Cortex of kidney (tissue), 1 donor: ENCODE measurements around the gene GPR146.

ENCODE experiments used
- DNase-seq: peaks from one replicate; lab custom pipeline; 2025; lab: John Stamatoyannopoulos, UW

Gene GPR146

DNA sequence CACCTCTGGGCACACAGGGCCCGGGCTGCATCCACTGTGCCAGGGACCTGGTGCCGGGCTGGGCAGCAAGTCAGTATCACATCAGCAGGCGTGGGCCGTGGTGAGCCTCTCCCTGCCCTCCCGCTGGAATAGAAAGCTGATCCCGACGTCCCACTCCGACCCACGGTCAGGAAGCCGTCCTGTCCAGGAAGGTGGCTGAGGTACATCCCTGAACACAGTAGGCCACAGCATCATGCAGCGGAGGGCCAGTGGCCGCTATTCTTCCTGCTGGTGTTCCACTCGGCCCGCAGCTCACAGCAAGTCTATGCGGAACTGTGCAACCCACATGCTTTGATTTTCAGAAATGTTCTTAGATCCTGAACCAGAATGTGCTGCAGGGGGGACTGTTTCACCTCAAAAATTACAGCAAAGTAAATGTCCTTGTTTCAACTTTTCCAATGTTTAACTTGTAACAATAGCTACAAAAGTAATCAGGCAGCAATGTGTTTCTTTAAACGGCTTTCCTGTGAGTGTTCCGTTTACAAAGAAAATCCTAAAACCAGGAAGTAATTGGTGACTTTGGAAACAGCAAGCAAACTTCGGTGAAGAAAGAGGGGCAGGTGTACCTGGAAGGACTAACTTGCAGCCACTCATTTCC lies 676 bp upstream of the GPR146 start:
- DNase-seq: no peak

DNA sequence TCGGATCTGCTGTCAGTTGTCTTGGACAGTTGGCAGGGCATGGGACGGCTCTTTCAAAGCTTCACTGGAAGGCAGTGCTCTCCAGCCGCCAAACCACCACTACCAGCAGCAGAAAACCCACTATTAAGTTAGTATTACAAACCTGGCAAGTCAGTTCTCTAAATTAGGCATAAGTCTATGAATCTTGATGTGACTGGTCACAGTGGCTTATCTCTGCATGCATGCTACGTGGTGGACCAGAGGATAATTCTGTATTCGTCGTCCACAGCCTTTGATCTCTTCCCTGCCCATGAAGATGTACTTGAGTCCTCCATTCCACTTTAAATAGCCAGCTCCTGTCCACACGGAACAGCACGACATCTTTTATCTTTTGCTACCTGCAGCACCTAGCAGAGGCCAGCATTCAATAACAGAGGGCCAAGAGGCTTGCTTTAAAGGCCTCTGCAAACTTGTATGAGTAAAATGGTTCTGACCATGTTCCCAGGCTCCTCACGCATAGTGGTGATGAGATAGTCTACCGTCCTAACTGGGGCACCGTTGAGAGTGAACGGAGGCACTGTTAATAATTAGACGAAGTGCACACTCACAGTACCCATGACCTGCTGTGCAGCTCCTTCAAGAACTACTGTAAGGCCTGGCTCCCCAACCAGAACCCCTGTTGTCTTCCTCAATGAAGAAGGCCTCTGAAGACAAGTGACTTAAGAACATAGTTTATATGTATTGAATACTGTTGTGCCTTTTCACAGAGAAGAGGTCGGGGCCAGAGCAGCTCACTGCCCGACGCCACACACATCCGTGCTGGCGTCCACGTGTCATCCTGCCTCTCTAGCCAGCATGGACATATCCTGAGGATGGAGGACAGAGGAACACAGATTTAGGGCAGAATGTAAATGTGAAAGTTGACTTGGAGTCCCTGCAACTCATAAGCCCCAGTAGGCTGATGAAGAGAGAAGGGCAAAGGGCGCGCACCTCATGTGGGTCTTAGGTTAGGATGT lies 1.0 kb downstream of the GPR146 start:
- no peak for DNase-seq

DNA sequence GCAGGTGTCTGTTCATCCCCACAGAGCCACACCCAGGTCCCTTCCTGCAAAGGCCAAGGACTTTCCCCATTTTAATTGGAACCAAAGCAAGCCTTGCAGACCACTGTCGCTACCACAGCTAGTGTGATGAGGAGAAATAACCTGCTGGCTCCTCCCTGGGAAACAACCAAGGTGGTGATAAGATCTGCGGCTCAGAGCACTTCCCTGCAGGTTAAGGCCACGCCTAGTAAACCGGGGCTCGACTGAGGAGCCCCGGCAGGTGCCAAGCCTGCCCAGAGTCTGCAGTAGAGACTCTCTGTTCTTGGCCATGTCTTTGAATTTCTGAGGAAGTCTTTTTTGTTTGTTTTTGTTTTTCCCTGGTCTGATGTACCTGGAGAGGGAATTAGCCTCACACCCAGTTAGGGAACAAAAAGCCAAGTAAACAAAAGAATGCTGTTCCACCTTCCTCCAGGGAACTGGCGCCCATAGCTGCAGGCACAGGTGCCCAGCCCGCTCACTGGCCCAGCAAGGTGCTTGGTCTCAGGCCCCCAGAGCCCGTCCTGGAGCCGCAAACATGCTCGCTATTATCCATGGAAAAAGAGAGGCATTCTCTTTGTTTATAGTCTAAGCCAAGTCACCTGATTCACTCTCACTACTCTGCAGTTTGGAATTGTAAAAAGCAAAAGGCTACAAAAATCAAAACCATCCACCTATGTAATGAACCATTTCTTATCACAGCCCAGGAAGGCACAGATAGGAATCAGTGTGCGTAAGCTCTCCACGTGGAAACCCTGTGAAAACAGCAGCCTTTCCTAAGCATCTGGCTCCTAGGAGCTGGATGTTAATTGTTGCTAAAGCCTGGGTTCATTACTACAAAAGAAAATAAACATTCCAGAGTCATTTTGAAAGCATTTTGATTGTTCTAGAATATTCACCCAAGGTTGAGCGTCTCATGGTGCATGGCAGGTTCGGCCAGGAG lies 2.7 kb downstream of the GPR146 start:
- no peak for DNase-seq

DNA sequence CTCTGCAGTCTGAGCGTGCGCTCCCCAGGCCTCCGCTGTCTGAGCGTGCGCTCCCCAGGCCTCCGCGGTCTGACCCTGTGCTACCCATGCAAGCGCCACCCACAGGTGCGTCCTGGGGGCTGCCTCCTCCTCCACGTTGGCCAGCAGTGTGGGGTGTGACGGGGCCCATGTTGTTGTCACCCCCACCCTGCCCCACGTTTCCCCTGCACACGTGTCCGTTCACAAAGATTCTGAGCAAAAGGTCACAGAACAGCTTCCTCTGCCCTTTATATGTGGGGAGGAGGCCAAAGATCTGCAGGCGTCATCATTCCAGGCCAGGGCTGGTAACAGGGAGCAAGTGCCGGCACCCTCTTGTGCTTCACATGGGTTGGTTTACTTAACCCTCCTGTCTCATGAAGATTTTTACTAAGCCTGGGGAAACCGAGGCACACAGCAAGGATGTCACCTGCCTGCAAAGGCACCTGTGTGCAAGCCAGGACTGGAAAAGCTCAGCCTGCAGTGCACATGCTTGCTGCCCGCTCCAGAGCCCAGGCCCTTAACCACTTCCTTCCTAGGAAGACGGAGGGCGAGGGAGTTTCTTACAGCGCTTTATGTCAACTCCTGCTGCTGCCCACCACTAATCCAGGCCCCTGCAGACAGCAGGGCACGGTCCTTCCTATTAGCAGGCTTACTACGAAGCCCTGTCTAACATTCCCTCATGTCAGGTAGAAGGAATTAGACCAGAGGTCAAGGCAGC lies 4.8 kb downstream of the GPR146 start:
- no peak for DNase-seq

DNA sequence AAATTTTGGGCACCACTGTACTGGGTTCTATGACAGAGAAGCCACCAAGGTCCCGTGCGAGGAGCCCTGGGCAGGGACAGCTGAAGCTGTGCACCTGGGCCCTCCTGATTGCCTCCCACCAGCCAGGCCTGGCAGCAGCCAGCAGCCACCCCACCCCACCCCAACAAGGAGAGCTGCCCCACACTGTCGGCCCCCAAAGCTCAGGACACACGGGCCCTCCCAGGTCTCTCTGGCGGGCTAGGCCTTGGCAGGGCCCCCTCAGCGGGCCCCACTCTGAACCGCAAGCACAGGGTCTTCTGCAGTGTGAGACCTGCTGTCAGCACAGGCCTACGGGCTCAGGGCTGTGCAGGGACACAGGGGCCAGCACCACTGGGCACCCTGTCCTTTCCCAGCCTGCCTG lies 5.5 kb downstream of the GPR146 start:
- DNase-seq: no peak

DNA sequence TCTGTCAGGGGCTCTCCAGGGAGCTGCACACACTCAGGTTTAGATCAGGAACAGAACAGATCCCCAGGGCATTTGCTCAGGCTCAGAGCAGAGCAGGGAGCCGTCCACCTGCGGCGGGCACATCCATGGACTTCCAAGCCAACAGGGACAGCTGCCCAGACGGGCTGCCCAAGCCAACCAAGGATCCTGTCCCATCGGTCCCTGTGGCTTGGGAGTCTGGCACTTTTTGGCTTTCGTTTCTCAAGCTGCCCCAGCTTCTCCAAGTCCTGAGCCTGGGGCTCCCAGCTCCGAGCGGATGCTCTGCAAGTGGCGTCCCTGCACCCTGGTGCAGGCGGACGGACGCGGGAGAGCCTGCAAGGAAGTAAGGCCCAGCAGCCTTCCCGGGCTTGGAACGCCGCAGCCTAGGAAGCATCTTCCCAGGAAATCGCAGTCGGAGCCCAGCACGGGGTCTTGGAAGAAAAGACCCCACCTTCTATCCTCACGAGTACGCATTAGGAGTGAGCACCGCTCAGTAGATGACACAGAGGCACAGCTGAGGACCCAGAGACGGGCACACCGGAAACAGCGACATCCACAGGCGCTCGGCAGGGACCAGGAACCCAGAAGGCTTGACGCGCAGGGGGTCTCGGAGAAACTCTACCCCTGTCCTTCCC lies 6.0 kb downstream of the GPR146 start:
- DNase-seq: no peak

DNA sequence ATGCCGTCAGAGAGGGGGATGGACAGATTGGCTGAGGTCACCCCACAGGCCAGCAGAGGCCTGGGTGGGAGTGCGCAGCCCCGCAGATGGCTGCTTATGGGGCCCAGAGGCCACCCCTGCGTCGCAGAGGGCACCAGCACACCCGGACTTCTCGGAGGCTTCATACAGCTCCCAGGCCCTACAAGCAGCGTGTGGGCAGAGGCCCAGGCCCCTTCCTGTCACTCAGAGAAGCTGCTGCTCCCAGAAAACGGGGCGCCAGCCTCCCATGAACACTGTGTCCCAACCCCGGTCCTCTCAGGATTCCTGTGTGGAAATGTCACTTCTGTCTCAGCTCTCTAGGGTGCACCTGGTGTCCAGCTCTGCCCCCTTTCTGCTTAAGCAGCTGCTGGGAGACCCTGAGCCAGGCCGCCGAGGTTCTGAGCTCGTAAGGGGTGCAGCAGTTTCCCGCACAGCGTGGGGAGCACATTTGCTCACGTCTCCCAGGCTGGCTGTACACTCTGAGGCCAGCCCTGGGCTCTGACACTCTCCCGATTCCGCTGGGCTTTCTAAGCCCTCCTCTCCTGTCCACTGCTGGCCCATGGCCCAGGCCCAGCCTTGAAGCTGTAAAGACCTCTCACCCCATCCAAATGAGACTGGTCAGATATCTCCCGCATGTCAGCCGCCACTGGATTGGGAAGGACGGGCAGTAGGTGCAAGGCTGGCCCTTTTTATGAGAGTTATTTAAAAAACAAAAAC lies 6.8 kb downstream of the GPR146 start:
- DNase-seq: no peak

DNA sequence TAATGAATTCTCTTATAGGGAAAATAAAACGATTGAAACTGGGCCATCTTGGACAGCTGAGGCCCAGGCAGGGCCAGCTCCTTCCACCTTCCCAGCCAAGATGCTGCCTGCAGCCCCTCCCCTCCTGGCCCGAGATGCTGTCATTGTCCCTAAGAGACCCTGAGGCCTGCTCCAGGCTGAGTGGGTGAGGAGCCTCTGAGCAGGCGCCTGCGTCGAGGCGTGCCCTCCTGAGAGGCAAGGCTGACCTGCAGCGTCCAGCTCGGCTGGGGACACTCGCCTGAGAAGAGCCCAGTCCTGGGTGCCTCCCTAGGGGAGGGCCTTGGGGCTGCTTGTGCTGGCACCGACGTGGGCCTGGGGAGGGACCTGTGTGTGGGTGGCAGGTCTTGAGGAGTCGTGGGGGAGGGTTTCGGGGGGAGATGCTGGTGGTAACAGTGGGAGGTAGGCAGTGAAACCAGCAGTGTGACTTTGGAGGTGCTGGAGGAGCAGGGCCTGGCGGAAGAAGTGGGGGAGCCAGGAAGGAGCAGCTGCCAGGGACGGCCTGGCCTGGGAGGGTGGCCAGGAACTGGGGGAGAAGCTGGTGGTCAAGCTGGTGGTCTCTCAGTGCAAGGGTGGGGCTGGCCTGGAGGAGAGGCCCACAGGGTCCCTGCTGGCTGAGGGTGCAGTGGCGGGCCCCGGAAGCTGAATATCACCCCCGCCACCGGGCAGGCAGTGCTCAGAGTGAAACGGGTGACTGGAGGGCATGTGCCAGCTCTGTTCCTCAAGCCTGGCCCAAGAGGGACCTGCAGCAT lies 7.9 kb downstream of the GPR146 start:
- DNase-seq: no peak

DNA sequence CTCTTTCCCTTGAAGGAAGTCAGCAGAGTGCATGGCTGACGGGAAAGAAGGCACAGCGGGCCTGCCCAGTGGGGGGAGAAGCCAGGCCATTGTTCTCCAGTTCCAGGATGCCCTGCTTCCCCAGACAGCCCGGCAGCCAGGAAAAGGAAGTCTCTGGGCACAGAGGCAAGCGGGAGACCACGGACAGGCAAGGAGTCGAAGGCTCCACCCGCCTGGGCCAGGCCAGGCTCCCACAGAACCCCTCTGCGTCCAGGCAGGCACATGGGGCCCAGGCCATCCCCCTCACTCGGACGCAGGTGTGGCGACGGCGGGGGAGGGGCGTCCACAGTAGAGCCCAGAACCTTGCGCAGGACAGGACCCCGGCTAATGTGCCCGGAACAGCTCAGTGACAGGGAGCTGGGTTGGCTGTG lies 8.7 kb downstream of the GPR146 start:
- DNase-seq: no peak

DNA sequence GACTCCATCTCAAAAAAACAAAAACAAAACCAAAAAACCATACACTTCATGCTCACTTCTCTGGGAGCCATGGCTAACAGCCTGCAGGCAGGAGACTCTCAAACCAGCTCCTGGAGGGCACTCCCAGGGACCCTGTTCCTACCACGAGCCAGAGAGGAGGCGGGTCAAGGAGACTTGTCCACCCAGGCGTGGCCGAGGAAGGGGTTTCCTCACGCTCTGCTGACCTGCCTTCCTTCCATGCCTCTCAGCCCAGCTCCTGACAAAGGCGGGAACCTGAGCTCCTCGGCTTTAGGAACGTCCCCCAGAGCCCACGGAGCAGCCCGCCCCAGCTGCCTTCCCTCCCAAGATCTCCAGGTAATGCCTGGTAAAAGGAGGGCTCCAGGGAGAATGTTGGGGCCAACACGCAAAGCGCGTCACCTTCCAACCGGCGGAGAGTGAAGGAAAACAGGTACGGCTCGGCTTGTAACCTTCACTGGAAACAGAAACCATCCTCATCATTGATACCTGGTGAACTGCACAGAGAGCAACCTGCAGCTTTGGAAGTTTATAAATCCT lies 9.5 kb downstream of the GPR146 start:
- DNase-seq: no peak

DNA sequence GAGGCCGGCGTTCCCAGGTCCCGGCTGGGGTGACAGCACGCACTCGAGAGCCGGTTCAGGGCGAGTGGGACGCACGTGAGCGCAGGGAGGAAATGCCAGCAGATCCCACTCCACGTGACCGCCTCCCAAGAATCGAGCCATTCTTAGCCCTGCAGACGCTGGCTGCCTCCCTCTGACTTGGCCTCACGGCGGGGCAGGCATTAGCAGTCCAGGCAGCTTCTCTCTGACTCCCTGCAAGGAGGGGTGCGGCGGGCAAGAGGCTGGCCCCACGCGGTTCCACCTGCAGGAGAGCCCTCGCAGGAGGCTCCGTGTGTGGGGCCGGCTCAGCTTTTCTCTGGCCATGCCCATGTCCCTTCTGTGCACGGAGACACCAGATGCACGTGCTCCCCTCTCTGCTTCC lies 10.1 kb downstream of the GPR146 start:
- DNase-seq: no peak

DNA sequence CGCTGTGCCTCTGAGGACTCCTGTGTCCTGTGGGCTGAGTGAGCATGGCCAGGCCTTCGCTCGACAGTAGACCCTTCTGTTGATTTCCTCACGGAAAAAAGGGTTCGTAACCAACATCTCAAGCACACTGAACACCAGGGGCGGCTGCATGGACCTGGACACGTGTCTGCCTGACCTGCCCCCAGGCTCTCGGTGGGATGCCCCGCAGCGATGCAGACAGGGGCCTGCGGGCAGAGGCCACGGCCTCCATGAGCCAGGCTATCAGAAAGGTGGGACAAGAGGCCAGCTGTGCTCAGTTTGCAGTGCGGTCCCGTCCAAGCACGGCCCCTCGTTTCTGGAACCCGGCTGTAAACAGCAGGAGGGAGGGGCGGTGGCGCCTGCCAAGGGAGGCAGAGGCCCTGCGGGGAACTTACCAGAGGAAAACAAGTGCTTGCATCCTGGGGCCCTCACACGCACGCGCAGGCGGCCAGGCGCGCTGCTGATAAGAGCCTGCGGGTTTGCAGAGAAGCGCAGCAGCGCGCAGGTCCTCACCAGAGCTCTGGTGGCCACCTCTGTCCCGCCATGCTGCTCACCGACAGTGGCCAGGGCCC lies 10.6 kb downstream of the GPR146 start:
- no peak for DNase-seq

DNA sequence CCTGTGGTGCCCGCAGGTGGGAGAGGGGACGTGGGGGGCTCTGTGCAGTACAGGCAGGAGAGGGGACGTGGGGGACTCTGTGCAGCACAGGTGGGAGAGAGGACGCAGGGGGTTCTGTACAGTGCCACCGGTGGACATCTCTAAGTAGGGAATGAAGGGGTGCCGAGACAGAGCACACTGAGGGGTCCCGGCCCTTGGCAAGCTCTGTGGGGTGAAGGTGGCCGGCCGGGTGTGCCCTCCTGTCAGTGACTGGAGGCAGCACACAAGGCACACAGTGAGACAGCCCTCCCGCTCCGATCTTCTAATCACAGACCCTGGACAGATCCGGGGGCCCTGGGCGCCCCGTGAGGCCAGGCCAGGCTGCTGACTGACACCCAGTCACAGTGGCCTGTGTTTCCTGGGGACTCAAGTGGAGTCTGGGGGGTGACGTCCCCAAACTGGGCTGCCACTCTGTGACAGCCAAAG lies 11.2 kb downstream of the GPR146 start:
- no peak for DNase-seq

DNA sequence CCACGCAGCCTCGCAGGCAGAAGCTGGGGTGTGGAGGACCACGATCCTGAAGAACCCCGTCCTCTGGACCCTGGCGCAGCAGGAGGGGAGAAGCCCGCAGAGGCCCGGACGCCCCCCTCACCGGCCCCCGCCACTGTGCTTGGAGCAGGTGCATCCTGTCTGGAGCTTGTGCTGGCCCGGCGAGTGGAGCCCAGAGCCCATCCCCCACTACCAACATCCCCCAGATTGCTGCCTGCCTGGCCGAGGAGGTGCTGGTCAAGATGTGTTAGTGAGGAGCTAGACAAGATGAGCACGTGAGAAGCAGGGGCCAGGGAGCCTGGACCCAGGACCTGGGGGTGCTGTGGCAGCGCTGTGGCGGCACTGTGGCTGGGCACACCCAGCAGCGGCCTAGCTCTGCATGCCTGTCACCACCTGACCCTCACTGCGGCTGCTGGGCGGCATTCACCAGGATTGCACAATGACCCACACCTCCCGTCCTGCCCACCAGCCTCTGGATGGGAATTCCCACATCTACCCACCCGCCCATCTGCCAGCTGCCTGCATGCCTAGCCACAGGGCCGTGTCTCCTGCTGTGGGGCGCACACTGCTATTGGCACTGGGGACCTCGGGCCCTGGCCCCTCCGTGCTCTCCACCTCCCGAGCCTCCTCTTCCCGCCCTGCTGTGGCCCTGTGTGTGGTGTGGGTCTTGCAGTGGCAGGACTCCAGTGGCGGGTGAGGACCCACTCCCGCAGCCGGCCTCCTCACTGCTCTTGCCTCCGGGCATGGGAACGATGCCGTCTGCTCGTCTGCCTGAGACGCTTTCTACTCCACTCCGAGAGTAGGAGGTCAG lies 11.8 kb downstream of the GPR146 start:
- no peak for DNase-seq

DNA sequence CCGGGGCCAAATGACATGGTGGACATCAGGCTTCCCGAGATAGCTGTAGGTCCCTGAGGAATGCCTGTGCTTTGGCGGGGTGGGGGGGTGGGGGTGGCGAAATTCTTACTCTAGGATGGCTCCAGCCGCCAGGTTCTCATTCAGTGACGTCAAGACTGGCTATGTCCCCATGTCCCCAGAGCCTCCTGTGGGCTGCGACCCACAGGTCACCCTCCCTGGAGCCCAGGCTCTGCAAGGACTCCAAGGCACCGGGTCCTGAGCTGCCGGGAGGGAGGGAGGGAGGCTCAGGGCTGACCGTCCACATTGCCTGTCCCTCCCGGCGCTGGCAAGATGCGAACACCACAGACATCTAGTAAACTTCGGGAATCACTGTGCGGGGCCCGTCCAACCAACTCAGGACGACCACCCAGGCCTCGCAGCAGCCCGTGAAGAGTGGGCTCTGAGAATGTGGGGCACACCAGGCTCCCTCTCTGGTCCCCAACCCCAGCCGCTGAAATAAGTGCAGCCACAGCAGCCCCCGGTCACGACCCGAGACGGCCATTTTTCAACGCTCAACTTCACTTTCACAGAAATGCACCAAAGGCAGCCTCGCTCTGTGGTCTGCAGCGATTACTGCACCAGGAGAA lies 12.6 kb downstream of the GPR146 start:
- no peak for DNase-seq

DNA sequence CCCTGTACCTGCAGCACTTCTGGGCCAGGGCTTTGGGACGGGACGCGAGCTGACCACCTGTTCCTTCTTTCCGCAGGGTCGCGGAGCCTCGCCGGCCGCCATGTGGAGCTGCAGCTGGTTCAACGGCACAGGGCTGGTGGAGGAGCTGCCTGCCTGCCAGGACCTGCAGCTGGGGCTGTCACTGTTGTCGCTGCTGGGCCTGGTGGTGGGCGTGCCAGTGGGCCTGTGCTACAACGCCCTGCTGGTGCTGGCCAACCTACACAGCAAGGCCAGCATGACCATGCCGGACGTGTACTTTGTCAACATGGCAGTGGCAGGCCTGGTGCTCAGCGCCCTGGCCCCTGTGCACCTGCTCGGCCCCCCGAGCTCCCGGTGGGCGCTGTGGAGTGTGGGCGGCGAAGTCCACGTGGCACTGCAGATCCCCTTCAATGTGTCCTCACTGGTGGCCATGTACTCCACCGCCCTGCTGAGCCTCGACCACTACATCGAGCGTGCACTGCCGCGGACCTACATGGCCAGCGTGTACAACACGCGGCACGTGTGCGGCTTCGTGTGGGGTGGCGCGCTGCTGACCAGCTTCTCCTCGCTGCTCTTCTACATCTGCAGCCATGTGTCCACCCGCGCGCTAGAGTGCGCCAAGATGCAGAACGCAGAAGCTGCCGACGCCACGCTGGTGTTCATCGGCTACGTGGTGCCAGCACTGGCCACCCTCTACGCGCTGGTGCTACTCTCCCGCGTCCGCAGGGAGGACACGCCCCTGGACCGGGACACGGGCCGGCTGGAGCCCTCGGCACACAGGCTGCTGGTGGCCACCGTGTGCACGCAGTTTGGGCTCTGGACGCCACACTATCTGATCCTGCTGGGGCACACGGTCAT lies 13.3 kb downstream of the GPR146 start:
- no peak for DNase-seq
